ENCODE results near the gene CMTM4.
"Not testable (repeated sequence)": the region's sequence is repeated elsewhere in the genome, so short reads cannot be mapped to it uniquely, and the experiment has no call there.

Gene CMTM4

DNA sequence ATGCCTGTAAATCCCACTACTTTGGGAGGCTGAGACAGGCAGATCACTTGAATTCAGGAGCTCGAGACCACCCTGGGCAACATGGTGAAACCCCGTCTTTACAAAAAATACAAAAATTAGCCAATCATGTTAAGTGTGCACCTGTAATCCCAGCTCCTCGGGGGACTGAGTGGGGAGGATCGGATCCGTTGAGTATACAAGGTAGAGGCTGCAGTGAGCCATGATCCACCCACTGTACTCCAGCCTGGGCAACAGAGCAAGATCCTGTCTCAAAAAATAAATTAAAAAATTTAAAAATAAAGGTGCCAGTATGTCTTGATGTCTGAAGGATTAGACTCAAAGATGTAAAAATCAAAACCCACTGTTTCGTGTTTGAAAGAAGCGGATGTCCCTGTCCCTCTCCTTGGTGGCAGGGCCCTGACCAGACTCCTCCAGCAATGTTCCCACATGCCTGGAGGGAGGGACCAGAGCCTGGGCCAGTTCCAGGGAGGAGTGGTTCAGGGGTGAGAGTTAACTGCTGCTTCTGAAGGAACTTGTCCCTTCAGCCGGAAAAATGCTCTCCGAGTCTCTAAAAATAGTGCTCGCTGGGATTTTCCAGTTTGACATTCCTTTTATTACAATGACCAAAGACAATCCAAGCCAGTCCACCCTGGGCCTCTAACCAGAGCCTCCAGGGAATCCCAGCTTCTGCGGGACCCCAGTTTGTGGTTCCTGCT lies 9.4 kb upstream of the CMTM4 start:
- no peak for DNase-seq (ENCODE audit: low read depth, low spot score)

DNA sequence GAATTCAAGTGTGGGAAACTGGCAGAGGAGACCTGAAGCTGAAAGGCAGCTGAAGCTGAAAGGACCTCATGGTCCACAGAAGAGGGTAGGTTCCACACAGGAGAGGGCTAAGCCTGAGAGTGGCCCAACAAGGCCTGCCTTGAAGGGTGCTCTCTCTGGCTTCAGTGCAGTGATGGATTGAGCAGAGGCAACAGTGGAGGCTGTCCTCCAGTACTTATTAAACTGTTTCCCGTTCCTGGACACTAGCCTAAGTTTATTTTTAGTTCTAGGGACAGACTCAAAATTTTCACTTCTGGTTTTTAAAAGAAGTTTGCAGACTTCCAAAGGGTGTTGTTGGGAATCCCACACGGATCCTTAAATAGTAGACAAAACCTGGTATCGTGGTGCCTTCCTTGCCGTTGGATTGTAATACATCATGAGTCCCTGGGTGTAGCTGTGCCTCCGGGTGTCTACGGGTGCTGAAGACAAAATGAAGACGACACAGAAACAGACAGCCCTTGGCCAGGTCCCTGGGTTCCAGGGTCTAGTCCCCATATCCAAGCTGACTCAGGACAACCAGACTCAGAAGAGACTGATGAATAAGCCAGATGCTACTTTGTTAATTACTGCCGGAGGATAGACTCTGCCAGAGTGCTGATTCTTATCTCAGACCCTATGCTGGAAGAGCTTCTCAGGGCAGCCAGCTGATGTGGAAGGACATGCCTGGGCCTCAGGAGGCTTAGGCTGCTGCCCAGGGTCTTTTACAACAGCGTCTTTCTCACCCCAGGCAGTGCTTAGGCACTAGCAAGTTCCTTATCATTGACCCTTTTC lies 7.1 kb upstream of the CMTM4 start:
- no peak for DNase-seq (ENCODE audit: low read depth, low spot score)

DNA sequence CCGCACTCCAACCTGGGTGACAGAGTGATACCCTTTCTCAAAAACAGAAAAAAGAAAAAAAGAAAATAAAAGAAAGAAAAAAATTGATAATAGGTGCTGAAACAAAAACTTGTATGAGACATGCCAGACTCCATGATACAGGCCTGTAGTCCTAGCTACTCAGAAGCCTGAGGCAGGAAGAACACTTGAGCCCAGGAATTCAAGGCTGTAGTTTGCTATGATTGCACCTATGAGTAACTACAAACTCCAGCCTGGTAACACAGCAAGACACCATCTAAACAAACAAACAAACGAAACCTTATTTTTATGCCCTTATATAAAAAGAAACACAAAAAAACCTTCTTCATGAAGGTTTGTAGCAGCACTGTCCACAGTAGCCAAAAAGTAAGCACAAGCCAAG lies 5.0 kb upstream of the CMTM4 start:
- DNase-seq (ENCODE audit: low read depth, low spot score), result no peak

DNA sequence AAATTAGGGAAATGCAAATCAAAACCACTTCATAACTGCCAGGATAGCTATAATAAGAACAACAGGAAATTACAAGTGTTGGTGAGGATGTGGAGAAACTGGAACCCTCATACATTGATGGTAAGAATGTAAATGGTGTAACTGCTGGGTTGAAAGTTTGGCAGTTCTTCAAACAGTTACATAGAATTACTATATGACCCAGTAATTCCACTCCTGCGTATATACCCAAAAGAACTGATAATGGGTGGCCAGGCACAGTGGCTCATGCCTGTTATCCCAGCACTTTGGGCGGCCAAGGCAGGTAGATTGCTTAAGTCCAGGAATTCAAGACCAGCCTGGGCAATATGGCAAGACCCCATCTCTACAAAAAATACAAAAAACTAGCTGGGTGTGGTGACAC lies 4.5 kb upstream of the CMTM4 start:
- DNase-seq (ENCODE audit: low read depth, low spot score), result no peak

DNA sequence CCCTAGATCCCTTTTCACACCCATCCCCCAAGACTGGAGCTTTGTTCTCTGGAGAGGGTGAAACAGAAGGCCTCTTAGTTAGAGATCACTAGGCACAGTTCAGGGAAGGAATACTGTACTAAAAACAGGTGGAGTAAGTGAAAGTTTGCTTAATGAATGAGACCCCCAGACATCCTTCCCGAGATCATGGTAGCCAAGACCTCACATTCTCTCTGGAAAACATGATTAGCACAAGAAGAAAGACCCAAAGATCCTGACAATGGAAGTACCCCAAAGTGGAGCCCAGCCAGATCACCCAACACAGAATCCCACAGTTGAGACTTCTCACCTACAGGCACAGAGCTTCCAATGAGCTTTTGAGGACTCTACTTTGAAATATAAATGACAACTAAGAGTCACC lies 3.4 kb upstream of the CMTM4 start:
- DNase-seq (ENCODE audit: low read depth, low spot score), result no peak

DNA sequence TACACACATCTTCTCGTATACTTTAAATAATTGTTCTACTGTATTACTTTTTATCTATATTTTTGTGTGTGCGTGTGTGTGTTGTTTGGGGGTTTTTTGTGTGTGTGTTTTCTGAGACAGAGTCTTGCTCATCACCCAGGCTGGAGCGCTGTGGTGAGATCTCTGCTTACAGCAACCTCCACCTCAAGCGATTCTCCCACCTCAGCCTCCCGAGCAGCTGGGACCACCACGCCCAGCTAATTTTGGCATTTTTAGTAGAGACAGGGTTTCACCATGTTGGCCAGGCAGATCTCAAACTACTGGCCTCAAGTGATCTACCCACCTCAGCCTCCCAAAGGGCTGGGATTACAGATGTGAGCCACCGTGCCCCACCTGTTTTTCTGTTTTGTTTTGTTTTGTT lies 1.5 kb upstream of the CMTM4 start:
- DNase-seq (ENCODE audit: low read depth, low spot score), result no peak

DNA sequence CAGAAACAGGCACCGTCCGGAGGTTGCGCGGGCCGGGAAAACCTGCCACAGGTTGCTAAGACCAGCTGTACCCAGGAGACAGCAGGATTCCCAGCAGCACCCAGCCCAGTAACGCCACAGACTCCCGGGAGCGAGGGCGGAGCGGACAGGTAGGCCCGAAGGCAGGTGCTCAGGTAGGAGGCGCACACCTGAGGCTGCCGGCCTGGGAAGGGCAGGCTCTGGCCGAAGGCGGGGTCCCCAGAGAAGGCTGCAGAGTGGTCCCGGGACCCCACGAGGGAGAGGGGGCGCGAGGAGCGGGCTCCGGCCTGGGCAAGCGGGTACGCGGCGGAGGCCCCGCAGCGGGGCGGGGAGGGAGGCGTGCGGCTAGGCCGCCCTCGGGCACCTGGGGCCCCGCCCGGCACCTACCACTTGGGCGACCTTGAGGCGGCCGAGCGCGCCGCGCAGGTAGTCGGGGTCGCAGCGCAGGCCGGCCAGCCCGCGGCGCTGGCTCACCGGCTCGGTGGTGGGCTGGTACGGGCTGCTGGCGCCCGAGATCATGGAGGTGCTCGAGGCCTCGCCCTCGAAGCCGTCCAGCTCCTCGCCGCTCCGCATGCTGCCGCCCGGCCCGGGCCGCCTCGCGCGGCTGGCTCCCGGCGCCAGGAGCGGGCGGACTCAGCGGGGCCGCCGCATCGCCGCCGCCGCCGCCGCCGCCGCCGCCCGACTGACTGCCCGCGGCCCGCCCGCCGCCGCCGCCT lies 441 bp downstream of the CMTM4 start:
- no peak for DNase-seq (ENCODE audit: low read depth, low spot score)

DNA sequence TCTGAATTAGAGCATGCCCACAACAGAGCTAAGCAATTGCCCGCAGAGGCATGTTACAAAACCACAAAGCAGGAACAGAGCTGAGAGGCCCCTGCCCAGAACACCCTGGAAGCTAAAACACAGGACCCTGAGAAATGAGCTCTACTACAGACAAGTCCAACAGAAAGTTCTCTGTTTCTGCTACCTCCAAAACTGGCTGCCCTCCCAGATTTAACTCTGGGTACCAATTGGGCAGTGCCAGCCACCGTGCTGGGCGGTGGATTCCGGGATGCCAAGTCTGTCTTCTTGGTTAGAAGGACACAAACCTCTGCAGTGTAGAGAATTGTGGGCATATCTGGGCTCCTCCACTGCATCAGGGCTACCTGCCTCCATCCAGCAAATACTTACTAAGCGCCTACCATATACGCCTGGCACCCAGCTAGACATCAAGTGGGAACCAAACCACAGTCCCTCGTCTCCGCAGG lies 1.0 kb downstream of the CMTM4 start:
- no peak for DNase-seq (ENCODE audit: low read depth, low spot score)

DNA sequence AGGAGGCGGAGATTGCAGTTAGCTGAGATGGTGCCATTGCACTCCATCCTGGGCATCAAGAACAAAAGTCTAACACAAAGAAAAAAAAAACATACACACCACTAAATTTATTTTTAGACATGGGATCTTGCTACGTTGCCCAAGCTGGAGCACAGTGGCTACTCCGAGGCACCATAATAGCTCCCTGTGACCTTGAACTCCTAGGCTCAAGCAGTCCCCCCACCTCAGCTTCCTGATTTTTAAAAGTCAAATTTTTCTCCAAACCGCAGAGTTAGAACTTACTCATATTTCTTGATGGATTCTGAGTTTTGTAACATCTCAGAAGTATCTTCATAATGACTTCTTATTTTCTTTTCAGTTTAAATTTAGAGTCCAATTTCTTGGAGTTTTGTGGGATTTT lies 3.4 kb downstream of the CMTM4 start:
- no peak for DNase-seq (ENCODE audit: low read depth, low spot score)

DNA sequence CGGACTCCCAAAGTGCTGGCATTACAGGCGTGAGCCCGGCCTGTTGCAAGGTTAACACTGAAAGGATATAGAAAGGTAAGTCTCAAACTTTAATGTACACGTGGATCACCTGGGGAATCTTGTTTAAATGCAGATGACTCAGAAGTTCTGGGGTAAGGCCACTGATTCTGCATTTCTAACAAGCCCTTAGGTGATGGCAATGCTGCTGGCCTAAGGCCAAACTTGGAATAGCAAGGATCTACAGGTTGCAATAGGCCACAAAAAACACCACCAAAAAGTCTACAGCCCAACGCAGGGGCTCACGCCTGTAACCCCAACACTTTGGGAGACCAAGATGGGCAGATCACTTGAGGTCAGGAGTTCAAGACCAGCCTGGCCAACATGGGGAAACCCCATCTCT lies 4.2 kb downstream of the CMTM4 start:
- no peak for DNase-seq (ENCODE audit: low read depth, low spot score)

DNA sequence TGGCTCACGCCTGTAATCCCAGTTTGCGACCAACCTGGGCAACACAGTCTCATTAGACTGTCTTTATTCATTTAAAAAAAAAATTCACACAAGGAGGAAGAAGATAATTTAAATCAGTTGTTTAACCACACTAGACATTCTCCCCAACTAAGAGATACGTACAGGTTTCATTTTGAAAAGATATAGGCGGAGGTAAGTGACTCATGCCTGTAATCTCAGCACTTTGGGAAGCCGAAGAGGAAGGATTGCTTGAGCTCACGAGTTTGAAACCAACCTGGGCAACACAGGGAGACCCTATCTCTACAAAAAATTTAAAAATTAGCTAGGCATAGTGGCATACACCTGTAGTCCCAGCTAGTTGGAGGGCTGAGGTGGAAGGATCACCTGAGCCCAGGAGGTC lies 5.3 kb downstream of the CMTM4 start:
- DNase-seq (ENCODE audit: low read depth, low spot score), result no peak

DNA sequence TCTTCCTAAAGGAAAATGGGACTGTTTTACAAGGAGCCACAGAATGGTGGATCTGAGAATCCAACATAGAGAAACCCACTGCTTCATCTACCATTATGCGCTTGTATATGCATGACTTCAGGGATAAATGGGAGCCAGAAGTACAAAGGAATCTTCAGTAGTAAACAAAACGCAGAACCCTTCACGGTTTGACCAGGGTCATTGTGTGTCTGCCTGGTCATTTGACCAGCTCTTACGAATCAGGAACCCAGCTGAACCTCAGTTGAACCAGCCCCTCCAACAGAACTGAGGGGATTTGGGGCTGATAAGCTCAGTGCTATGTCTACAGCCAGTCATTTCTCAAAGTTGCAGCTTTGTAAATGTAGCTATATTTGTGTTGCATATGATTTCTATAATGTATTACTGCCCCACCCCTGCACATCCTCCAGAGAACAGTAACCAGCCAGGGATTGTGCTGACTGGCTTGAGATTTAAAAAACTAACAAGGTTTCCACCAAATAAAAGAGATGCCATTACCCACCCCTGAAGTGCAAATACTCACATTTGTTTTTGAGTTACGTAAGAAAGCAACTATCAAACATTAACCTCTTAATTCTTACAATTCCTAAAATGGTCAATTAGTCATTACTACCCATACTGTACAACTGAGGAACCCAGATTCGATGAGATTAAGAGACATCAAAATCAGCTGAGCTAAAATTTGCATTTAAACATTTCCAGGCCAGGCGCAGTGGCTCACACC lies 6.3 kb downstream of the CMTM4 start:
- no peak for DNase-seq (ENCODE audit: low read depth, low spot score)

DNA sequence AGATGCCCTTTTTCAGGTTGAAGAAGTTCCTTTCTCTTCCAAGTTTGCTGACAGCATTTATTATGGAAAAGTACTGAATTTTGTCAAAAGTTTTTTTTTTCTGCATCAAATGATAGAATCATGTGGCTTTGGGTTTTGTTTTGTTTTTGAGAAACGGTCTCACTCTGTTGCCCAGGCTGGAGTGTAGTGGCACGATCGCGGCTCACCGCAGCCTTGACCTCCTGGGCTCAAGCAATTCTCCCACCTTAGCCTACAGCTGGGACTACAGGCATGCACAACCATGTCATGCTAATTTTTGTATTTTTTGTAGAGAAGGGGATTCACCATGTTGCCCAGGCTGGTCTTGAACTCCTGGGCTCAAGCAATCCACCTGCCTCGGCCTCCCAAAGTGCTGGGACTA lies 7.3 kb downstream of the CMTM4 start:
- DNase-seq (ENCODE audit: low read depth, low spot score), result no peak

DNA sequence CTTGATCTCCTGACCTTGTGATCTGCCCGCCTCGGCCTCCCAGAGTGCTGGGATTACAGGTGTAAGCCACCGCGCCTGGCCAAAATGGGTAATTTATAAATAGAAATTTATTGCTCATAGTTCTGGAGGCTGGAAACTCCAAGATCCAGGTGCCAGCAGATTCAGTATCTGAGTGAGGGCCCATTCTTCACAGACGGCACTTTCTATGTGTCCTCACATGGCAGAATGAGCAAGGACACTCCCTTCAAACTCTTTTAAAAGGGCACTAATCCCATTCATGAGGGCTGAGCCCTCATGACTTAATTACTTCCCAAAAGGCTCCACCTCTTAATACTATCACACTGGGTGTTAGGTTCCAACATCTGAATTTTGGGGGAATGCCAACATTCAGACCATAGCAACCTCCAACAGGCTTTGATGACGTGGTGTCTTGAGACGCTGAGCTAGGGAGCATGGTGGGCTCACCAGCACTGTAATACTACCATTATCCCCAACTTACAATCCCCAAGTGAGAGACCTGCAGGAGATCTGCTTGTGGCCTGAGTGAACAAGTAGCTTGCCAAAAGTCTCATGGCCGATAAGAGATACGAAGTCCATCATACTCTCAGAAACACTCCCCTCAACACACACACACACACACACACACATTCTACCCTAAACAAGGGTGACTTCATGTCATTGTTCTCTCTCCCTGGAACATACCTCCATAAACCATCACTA lies 8.5 kb downstream of the CMTM4 start:
- DNase-seq (ENCODE audit: low read depth, low spot score), result no peak

DNA sequence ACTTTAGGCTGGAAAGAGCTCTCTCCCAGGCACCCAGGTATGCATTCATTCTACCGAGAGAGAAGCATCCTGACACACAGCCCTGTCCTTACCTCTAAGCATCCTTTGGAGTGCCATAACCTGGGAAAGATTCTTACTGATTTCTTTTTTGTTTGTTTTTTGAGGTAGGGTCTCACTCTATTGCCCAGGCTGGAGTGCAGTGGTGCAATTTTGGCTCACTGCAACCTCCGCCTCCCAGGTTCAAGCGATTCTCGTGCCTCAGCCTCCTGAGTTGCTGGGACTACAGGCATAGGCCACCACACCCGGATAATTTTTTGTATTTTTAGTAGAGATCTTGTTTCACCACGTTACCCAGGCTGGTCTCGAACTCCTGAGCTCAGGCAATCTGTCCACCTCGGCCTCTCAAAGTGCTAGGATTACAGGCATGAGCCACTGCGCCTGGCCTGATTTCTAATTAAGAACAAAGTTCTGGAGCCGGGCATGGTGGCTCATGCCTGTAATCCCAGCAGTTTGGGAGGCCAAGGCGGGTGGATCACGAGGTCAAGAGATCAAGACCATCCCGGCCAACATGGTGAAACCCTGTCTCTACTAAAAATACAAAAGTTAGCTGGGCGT lies 10.9 kb downstream of the CMTM4 start:
- not testable (repeated sequence) for DNase-seq (ENCODE audit: low read depth, low spot score)

DNA sequence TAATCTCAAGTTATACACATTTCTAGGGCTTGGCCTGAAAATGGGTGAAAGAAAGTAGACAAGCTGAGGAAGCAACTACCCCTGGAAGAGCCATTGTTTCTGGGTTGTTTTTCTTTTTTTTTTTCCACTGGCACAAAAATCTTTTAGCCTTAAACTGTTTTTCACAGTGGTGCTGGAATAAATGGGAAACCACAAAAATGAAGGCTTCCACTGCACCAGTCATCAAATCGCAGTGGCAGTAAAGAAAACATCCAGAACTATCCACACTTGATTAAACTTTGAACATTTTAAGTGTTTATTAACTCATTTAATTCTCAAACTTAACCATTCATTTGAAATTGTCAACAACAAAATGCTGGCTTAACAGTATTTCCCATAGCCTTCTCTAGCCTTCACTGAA lies 14.3 kb downstream of the CMTM4 start:
- no peak for DNase-seq (ENCODE audit: low read depth, low spot score)

DNA sequence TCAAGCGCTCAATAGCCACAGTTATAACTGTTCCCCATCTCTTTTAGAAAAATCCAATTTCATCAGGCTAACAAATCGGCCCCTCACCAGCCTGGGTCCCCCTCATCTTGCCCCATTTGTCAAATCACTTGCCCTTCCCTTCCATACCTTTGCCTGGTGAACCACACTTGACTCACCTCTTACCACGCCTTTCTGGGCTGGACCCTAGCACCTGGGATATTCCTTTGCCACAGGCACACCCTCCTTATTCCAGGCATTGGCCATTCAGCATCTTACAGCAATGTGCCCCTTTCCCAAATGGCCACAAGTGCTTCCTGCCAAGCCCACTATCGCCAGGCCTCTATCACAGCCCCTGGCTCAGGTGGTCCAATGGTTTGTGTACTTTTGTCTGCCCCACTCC lies 14.9 kb downstream of the CMTM4 start:
- DNase-seq (ENCODE audit: low read depth, low spot score), result no peak

DNA sequence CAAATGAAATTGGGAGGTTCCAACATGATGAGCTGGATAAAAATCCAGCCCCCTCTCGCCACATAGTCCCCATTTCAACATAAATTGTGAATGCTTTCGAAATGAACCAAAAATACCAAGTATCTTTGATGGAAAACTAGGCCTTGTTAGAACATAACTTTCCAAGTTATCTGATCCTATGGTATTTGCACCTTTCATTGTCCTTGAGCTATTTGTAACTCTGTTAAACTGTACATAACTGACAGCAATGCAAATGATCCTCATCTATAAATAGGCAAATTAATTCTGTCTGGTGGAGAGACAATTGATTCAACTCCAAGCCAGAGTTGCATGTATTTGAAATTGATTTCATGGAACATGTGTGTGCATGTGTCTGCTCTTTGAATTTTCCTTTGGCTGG lies 18.2 kb downstream of the CMTM4 start:
- DNase-seq (ENCODE audit: low read depth, low spot score), result no peak

DNA sequence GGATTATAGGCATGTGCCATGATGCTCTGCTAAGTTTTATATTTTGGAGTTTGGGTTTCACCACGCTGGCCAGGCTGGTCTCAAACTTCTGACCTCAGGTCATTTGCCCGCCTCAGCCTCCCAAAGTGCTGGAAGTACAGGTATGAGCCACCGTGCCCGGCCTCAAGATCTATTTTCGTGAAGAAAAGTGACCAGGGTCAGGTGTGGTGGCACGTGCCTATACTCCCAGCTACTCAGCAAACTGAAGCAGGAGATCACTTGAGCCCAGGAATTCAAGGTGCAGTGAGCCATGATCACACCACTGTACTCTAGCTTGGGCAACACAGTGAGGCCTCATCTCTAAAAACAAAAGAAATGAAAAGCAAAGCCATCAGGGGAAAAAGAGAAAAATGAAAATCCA lies 18.7 kb downstream of the CMTM4 start:
- DNase-seq (ENCODE audit: low read depth, low spot score), result no peak

DNA sequence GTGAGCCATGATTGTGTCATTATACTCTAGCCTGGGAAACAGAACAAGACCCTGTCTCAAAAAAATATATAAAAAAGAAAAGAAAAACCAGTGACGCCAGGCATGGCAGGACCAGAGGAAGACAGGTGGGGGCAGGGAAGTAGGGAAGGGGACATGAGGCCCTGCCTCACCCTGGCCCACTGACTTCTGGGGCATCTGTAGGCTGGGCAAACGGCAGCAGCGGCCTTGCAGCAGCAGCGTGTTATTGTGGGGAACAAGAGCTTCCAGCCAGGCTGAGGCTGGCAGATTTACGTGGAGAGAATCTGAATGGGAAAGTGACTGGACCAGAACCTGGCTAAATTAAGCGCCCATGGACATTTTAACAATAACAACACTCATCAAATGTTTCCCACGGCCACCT lies 19.4 kb downstream of the CMTM4 start:
- DNase-seq (ENCODE audit: low read depth, low spot score), result no peak

DNA sequence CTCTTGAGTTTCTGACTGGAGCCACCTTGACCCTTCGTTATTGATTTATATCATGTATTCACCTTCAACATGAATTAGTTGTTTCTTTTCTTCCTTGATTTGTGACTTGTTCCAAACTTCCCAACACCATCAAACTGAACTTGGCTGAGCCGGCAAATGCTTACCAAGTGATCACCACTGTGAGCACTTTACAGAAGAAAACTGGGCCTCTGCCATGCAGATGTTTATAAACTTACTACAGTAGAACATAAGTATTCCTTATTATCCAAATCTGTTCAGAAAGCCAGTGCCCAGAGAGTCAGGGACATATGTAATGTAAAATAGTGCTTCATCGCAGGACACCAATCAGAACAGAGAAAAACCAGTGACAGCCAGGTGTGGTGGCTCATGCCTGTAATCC lies 19.9 kb downstream of the CMTM4 start:
- no peak for DNase-seq (ENCODE audit: low read depth, low spot score)
